Peyer's patch (tissue), 4 donors: ENCODE measurements around the gene YAF2. TPM values are rescaled to one million over a fixed set of nuclear protein-coding genes. Genes with fewer than 3 reads are reported as not detected.
"Not testable (repeated sequence)": the region's sequence is repeated elsewhere in the genome, so short reads cannot be mapped to it uniquely, and the experiment has no call there.

ENCODE experiments used
- DNase-seq, 3 donors: peaks; one replicate each; pipeline ENCODE4 v3.0.0-alpha.2; 2017 to 2019
- H3K27ac ChIP-seq, 4 donors: fragments of 200-600 bp; sonication (generic); one replicate each; pipeline ENCODE4 v1.5.1; 2016 to 2019
- H3K27me3 ChIP-seq, 2 donors: fragments of 200-600 bp; sonication (generic); one replicate each; pipeline ENCODE4 v1.5.1; 2019
- H3K36me3 ChIP-seq, 3 donors: fragments of 200-600 bp; sonication (generic); one replicate each; pipeline ENCODE4 v1.5.1; 2016 to 2019
- H3K4me1 ChIP-seq, 4 donors: fragments of 200-600 bp; sonication (generic); one replicate each; pipeline ENCODE4 v1.5.1; 2016 to 2019
- H3K4me3 ChIP-seq, 4 donors: fragments of 200-600 bp; sonication (generic); 1 replicate in 3 of 4; 2 replicates in 1 of 4; pipeline ENCODE4 v1.5.1; 2016 to 2019; ENCODE audit warnings: mild to moderate bottlenecking in 1 of 4
- H3K9me3 ChIP-seq, 4 donors: fragments of 200-600 bp; sonication (generic); one replicate each; pipeline ENCODE4 v1.5.1; 2016 to 2019; ENCODE audit warnings: mild to moderate bottlenecking in 1 of 4
- CTCF ChIP-seq, 6 experiments: fragments of 450-650 bp in 4 of 6; fragments of 200-600 bp in 2 of 6; sonication (generic) in 1 of 6; IDR thresholded peaks; one replicate each; pipeline ENCODE4 v1.5.1; 2017 to 2019; ENCODE audit warnings: antibody characterized with exemption in 6 of 6, mild to moderate bottlenecking in 3 of 6, moderate library complexity in 1 of 6
- POLR2A ChIP-seq, 2 donors: fragments of 450-650 bp; IDR thresholded peaks; one replicate each; pipeline ENCODE4 v1.5.1; 2017; ENCODE audit warnings: antibody characterized with exemption in 2 of 2, mild to moderate bottlenecking in 2 of 2, moderate library complexity in 2 of 2
- total RNA-seq, 4 donors: library from RNA; depleted of rRNA; stranded (reverse); fragments of >200 nt; gene quantifications; one replicate each; pipeline ENCODE4 v1.1.0, GENCODE V29; 2016

YAF2 gene
- total RNA-seq, 4 donors from 2014 or later = 22.9 to 89.1 (median 42.9) TPM

DNA sequence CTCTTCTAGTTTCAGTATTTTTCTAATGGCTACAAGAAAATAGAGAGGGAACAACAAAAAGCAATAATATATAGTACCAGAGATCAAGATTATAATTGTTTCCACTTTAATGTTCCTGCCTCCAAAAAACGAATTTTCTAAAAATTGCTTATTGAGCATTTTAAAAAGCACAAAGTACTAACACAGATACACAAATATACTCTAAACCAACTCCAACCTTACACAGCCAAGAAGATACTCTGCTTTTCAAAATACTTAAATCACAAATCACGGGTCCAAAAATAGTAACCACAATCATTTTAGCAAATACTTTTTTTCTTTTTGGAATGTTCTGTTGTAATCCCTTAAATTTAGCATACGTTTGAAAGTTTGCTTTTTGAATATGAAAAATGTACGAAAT is 2.0 kb downstream of the YAF2 start:
- TF ChIP-seq POLR2A (IDR thresholded peaks at IDR 0.05) = no peak
- TF ChIP-seq CTCF (IDR thresholded peaks at IDR 0.05) = no peak
- Histone ChIP-seq H3K27ac (peak overlapping the region in 2 of 4 donors; percentile 42 to 52), H3K36me3 (no peaks in the 10 kb centered on the region)

GRCh38 chr12:42235426-42235825 is 2.6 kb downstream of the YAF2 start:
- no peak for TF ChIP-seq POLR2A (IDR thresholded peaks at IDR 0.05)
- no peak for TF ChIP-seq CTCF (IDR thresholded peaks at IDR 0.05)
- Histone ChIP-seq H3K4me3 (peak overlapping the region in 1 of 4 donors; percentile 6), H3K4me1 (peaks cover 3 to 24% (median 5%) of the 10 kb centered on the region in 4 donors), H3K27me3 (no peaks in the 10 kb centered on the region), H3K27ac (peak overlapping the region in 3 of 4 donors; percentile 34 to 52 (median 42)), H3K36me3 (no peaks in the 10 kb centered on the region), H3K9me3 (no peaks in the 10 kb centered on the region)
- no peak for DNase-seq

More for the DNA sequence above, 2.0 kb downstream of the YAF2 start:
- no peaks in the 10 kb centered on the region for H3K9me3 ChIP-seq
- no peak overlapping the region for H3K4me3 ChIP-seq
- no peak for DNase-seq
- no peaks in the 10 kb centered on the region for H3K27me3 ChIP-seq
- H3K4me1 ChIP-seq = peaks cover 3 to 24% (median 5%) of the 10 kb centered on the region in 4 donors

GRCh38 chr12:42234970-42235369 is 3.1 kb downstream of the YAF2 start:
- Histone ChIP-seq H3K9me3 (no peaks in the 10 kb centered on the region), H3K4me3 (peak overlapping the region in 1 of 4 donors; percentile 6), H3K27ac (peak overlapping the region; percentile 31 to 52 (median 37)), H3K27me3 (no peaks in the 10 kb centered on the region), H3K36me3 (no peaks in the 10 kb centered on the region), H3K4me1 (peaks cover 3 to 24% (median 5%) of the 10 kb centered on the region in 4 donors)
- no peak for TF ChIP-seq CTCF (IDR thresholded peaks at IDR 0.05)
- TF ChIP-seq POLR2A (IDR thresholded peaks at IDR 0.05) = no peak
- no peak for DNase-seq

- not testable (repeated sequence) for DNase-seq, H3K9me3 ChIP-seq, H3K4me1 ChIP-seq, H3K27ac ChIP-seq, H3K36me3 ChIP-seq, H3K4me3 ChIP-seq, H3K27me3 ChIP-seq
These were observed 10.5 kb downstream of the YAF2 start for GRCh38 chr12:42227525-42227924.

- not testable (repeated sequence) for H3K27me3 ChIP-seq, H3K27ac ChIP-seq, H3K36me3 ChIP-seq, H3K9me3 ChIP-seq, DNase-seq, H3K4me1 ChIP-seq, H3K4me3 ChIP-seq
These were observed 13.5 kb downstream of the YAF2 start for GRCh38 chr12:42224501-42224900.

DNA sequence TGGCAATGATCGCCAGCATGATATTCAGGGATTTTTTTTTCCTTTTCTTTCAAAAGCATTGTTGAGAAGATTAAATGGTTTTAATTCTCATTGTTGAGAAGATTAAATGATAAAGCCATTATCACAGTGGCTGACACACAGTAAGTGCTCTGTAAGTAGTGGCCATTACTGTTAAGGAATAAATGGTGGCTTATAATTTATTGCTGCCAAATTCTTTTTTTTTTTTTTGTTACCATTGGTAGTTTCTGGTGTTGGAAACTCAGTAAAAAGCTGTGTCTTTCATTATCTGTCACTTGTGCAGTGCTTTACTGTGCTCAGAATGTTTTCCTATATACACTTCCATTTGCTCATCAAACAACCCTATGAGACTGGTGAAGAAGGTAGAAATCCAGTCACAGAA is 15.3 kb downstream of the YAF2 start:
- DNase-seq = no peak
- Histone ChIP-seq H3K27me3 (no peaks in the 10 kb centered on the region), H3K36me3 (no peaks in the 10 kb centered on the region), H3K4me3 (no peak overlapping the region), H3K4me1 (no peaks in the 10 kb centered on the region), H3K27ac (no peak overlapping the region), H3K9me3 (no peaks in the 10 kb centered on the region)
- no peak for TF ChIP-seq POLR2A (IDR thresholded peaks at IDR 0.05)
- TF ChIP-seq CTCF (IDR thresholded peaks at IDR 0.05) = no peak

DNA sequence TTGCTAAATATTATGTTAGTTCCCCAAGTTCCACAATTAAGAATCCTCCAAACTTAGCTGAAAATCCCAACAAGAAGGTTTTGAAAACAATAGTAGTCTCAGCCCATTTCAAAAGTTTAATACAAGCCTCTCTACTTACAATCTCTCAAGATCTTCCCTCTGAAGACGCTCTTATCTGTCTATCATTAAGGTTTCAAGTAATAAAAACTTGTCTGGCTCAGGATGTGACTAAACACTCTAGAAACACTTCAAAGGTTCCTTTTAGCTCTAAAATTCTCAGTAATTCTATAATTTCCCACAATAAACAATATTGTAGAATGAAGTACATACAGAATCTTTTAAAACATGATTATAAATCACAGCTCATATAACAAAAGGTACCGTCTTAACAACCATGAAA is 16.3 kb downstream of the YAF2 start:
- H3K4me3 ChIP-seq = no peak overlapping the region
- TF ChIP-seq CTCF (IDR thresholded peaks at IDR 0.05) = no peak
- no peak for TF ChIP-seq POLR2A (IDR thresholded peaks at IDR 0.05)
- H3K4me1 ChIP-seq = no peaks in the 10 kb centered on the region
- no peaks in the 10 kb centered on the region for H3K27me3 ChIP-seq
- no peaks in the 10 kb centered on the region for H3K9me3 ChIP-seq
- H3K27ac ChIP-seq = no peak overlapping the region
- no peak for DNase-seq
- H3K36me3 ChIP-seq = no peaks in the 10 kb centered on the region
